ENCODE measurements around the gene IRF7.

The IRF7 gene

DNA sequence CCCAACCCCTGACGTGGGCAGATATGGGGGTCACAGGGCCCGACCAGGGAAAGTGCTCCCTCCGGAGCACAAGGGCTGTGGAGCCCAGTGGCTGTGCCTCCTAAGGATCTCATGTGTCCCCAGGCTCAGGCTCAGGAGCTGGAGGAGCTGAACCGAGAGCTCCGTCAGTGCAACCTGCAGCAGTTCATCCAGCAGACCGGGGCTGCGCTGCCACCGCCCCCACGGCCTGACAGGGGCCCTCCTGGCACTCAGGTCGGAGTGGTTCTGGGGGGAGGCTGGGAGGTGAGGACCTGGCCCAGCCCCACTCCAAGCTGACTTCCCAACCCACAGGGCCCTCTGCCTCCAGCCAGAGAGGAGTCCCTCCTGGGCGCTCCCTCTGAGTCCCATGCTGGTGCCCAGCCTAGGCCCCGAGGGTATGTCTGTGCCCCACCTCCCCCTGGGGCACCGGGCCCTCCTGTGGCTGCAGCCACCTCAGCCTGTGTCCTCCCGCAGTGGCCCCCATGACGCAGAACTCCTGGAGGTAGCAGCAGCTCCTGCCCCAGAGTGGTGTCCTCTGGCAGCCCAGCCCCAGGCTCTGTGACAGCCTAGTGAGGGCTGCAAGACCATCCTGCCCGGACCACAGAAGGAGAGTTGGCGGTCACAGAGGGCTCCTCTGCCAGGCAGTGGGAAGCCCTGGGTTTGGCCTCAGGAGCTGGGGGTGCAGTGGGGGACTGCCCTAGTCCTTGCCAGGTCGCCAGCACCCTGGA, 52.5 kb downstream of the IRF7 start:
- no peak for DNase-seq

All from DMS53 (cell line).